HepG2 (cell line): ENCODE results near the gene HTR7. TPM values are rescaled to one million over a fixed set of nuclear protein-coding genes. Genes with fewer than 3 reads are reported as not detected.

Source experiments
- ATAC-seq: fragments of 200-7000 bp; cut with Tn5 transposase; 3 replicates; pipeline ENCODE4 v1.9.1; 2020; ENCODE audit warnings: mild to moderate bottlenecking, moderate library complexity
- BruUV-seq: library from RNA; stranded (reverse); fragments of 400-500 nt; replicated peaks from 2 replicates; lab custom pipeline; 2021; lab: Mats Ljungman, UMichigan
- CTCF ChIA-PET: fragments of 300-600 bp; formaldehyde crosslinking; extraction: SDS; loops from one replicate; lab custom pipeline; 2021; ENCODE audit warnings: low total read pairs, inconsistent platforms, low intra/inter-chr PET ratio; lab: Yijun Ruan, JAX
- POLR2A ChIA-PET: fragments of 350-600 bp; sonication (Branson Sonifier 250); formaldehyde crosslinking; loops from one replicate; lab custom pipeline; 2020; ENCODE audit warnings: antibody characterized with exemption, inconsistent platforms; lab: Yijun Ruan, JAX
- DNase-seq: peaks from one replicate; pipeline ENCODE4 v3.0.0-alpha.2; 2015; ENCODE audit warnings: low spot score
- FAIRE-seq: peaks from 3 replicates; lab custom pipeline; 2011; peaks lifted over from hg19 to GRCh38; lab: Jason Lieb, UNC
- H2AFZ ChIP-seq: one replicate; pipeline ENCODE4 v1.6.1; 2011; ENCODE audit warnings: low read length, inconsistent platforms
- H3K27ac ChIP-seq: fragments of 300-600 bp; 3 replicates; pipeline ENCODE4 v1.8.0; 2011; ENCODE audit warnings: mixed run types, mild to moderate bottlenecking, mixed read lengths, low read length, inconsistent platforms; ENCODE audit not compliant: insufficient read depth; ENCODE audit errors: extremely low read length
- H3K27me3 ChIP-seq, 2 experiments: fragments of 200-600 bp in 1 of 2; 2 replicates in 1 of 2; 3 replicates in 1 of 2; pipeline versions ENCODE4 v1.6.0 to v1.8.0; 2011; ENCODE audit warnings: low read length in 2 of 2, mild to moderate bottlenecking in 2 of 2, moderate library complexity in 2 of 2, inconsistent platforms in 1 of 2; ENCODE audit not compliant: insufficient read depth in 2 of 2, control insufficient read depth in 1 of 2
- H3K36me3 ChIP-seq, 2 experiments: fragments of 200-600 bp in 1 of 2; replicated peaks in 1 of 2; 2 replicates in 1 of 2; 3 replicates in 1 of 2; pipeline versions ENCODE4 v1.5.1 to v1.8.0; 2011; ENCODE audit warnings: low read length in 2 of 2, inconsistent platforms in 1 of 2; ENCODE audit not compliant: insufficient read depth in 2 of 2, control insufficient read depth in 1 of 2
- H3K4me1 ChIP-seq: 2 replicates; pipeline ENCODE4 v1.5.1; 2012; ENCODE audit warnings: low read length, inconsistent platforms; ENCODE audit not compliant: insufficient read depth
- H3K4me2 ChIP-seq: 2 replicates; pipeline ENCODE4 v1.6.0; 2011; ENCODE audit warnings: low read depth, low read length, inconsistent platforms
- H3K4me3 ChIP-seq, 3 experiments: fragments of 200-600 bp in 1 of 3; sonication (generic), shearing (Covaris generic) in 1 of 3; replicated peaks in 1 of 3; 2 replicates each; pipeline ENCODE4 v1.5.1; 2011 to 2016; ENCODE audit warnings: low read length in 3 of 3, inconsistent platforms in 2 of 3, low read depth in 2 of 3, mild to moderate bottlenecking in 2 of 3, control low read depth in 1 of 3, mixed read lengths in 1 of 3; ENCODE audit not compliant: insufficient read depth in 1 of 3
- H3K79me2 ChIP-seq: one replicate; pipeline ENCODE4 v1.6.1; 2011; ENCODE audit warnings: low read length, inconsistent platforms; ENCODE audit not compliant: insufficient read depth
- H3K9ac ChIP-seq: 2 replicates; pipeline ENCODE4 v1.6.0; 2011; ENCODE audit warnings: mild to moderate bottlenecking, low read depth, low read length, inconsistent platforms; ENCODE audit not compliant: insufficient read depth
- H3K9me3 ChIP-seq: 2 replicates; pipeline ENCODE4 v1.5.1; 2012; ENCODE audit warnings: mild to moderate bottlenecking, low read length
- H4K20me1 ChIP-seq: 2 replicates; pipeline ENCODE4 v1.6.0; 2011; ENCODE audit warnings: inconsistent platforms, mild to moderate bottlenecking, low read length, moderate library complexity; ENCODE audit not compliant: insufficient read depth
- NKX3-1 ChIP-seq: sonication (generic); formaldehyde crosslinking; IDR thresholded peaks from 2 replicates; pipeline ENCODE4 v1.5.0; 2020; ENCODE audit warnings: missing genetic modification reagents
- U2AF1 ChIP-seq: fragments of 200-400 bp; formaldehyde crosslinking; optimal IDR thresholded peaks from 2 replicates; pipeline ENCODE3; 2017; ENCODE audit warnings: mild to moderate bottlenecking, low read depth, low read length
- ZNF609 ChIP-seq: sonication (generic); formaldehyde crosslinking; IDR thresholded peaks from 2 replicates; pipeline ENCODE4 v1.4.0; 2020; ENCODE audit warnings: mild to moderate bottlenecking, missing genetic modification reagents, borderline replicate concordance
- ZNF614 ChIP-seq: IDR thresholded peaks from 2 replicates; pipeline ENCODE4 v1.6.1; 2018; ENCODE audit warnings: missing biosample characterization, missing genetic modification reagents, inconsistent platforms, borderline replicate concordance
- ZNF816 ChIP-seq: sonication (generic); formaldehyde crosslinking; IDR thresholded peaks from 2 replicates; pipeline ENCODE4 v1.8.0; 2022; ENCODE audit warnings: missing genetic modification reagents, mild to moderate bottlenecking, borderline replicate concordance
- ZXDC ChIP-seq: sonication (generic); formaldehyde crosslinking; IDR thresholded peaks from 2 replicates; pipeline ENCODE4 v1.5.0; 2020; ENCODE audit warnings: mild to moderate bottlenecking, missing genetic modification reagents
- WGBS: methylation state at CpG from one replicate; pipeline ENCODE4 v1.1.6; 2017; ENCODE audit warnings: low lambda C conversion rate; 5-methylcytosine and 5-hydroxymethylcytosine counted together
- in situ Hi-C: cut with HindIII; loops from 2 replicates; pipeline ENCODE4 v1.10.0; 2017; ENCODE audit warnings: low pct_unique_long_range_greater_than_20kb; ENCODE audit not compliant: extremely low pct_ligation_motif_present
- intact Hi-C: fragments of 100-400 bp; cut with micrococcal nuclease; formaldehyde crosslinking; loops from one replicate; pipeline ENCODE4 v1.10.0; 2022; ENCODE audit not compliant: unreplicated experiment
- polyA plus RNA-seq, 8 experiments: library from polyadenylated mRNA; depleted of rRNA in 3 of 8; stranded (reverse) in 7 of 8; unstranded in 1 of 8; fragments of >200 nt; fragmentation: Illumina TruSeq in 4 of 8; extraction: Trizol in 4 of 8; gene quantifications; 2 replicates each; pipeline versions ENCODE4 v1.2.1 to v1.2.3, GENCODE V29; 2011 to 2016; ENCODE audit warnings: low read depth in 4 of 8, missing spikeins in 1 of 8, mixed read lengths in 1 of 8; ENCODE audit not compliant: insufficient read depth in 1 of 8
- total RNA-seq, 5 experiments: library from RNA; depleted of rRNA; stranded (reverse); fragments of >200 nt; fragmentation: Illumina TruSeq; extraction: Trizol; gene quantifications; 2 replicates each; pipeline ENCODE4 v1.2.3, GENCODE V29; 2016; ENCODE audit warnings: low read depth in 1 of 5
- TF ChIP-seq, protein P1 (sequence below): sonication (generic); formaldehyde crosslinking; IDR thresholded peaks from 2 replicates; pipeline ENCODE4 v1.5.0; 2020; ENCODE audit warnings: mild to moderate bottlenecking, missing genetic modification reagents, borderline replicate concordance

HTR7 gene
- total and polyA plus RNA-seq, 2 of the 13 experiments (the other 11 are each of a cell fraction or from before 2014, with no cell fraction given) = 0.04 TPM; not detected in 1

DNA sequence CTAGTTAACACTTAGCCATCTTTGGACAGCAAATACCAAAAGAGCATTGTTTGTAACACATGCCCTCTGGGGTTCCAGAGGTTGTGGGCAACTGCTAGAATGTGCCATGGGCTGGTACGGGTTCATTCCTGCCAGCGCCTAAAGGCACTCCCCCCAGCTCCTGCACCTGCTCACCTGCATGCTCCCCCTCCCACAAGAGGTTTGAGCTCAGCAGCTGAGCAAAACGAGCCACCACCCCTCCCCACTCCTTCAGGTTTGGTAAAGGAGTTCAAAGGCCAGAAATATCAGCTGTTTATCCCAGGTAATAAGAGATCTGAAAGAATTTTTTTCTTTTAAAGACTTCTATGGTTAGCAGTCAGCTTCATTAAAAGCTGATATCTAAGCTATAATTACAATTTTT is 53.5 kb downstream of the HTR7 start:
- POLR2A ChIA-PET = no interaction called here
- no peak overlapping the region for H3K27ac ChIP-seq
- in situ Hi-C loops (no loop called here), intact Hi-C loops (no loop called here)
- FAIRE-seq = no peak
- H3K4me3 ChIP-seq = no peak overlapping the region
- H3K9ac ChIP-seq = no peak overlapping the region
- 0 out of 5 replicates have a peak, but pooled peaks cover 0 to 3% of the 10 kb centered on the region in 2 experiments for H3K27me3 ChIP-seq
- 10% methylated on average over 2 of the region's 3 CpGs for WGBS
- H4K20me1 ChIP-seq = no peaks in the 10 kb centered on the region
- no peak overlapping the region for H2AFZ ChIP-seq
- BruUV-seq = no TSS peak
- H3K79me2 ChIP-seq = no peaks in the 10 kb centered on the region
- ATAC-seq = no peak
- CTCF ChIA-PET = no interaction called here
- H3K4me2 ChIP-seq = no peak overlapping the region
- H3K9me3 ChIP-seq = no peaks in the 10 kb centered on the region
- H3K4me1 ChIP-seq = no peaks in the 10 kb centered on the region
- H3K36me3 ChIP-seq = no peaks in the 10 kb centered on the region
- DNase-seq = no peak
- TF ChIP-seq U2AF1 (no peak), ZNF614 (CRISPR knock-in tag) (no peak), NKX3-1 (CRISPR knock-in tag) (no peak), ZXDC (CRISPR knock-in tag) (no peak), ZNF816 (CRISPR knock-in tag) (no peak), ZNF609 (CRISPR knock-in tag) (no peak)
- TF ChIP-seq, protein P1, sequence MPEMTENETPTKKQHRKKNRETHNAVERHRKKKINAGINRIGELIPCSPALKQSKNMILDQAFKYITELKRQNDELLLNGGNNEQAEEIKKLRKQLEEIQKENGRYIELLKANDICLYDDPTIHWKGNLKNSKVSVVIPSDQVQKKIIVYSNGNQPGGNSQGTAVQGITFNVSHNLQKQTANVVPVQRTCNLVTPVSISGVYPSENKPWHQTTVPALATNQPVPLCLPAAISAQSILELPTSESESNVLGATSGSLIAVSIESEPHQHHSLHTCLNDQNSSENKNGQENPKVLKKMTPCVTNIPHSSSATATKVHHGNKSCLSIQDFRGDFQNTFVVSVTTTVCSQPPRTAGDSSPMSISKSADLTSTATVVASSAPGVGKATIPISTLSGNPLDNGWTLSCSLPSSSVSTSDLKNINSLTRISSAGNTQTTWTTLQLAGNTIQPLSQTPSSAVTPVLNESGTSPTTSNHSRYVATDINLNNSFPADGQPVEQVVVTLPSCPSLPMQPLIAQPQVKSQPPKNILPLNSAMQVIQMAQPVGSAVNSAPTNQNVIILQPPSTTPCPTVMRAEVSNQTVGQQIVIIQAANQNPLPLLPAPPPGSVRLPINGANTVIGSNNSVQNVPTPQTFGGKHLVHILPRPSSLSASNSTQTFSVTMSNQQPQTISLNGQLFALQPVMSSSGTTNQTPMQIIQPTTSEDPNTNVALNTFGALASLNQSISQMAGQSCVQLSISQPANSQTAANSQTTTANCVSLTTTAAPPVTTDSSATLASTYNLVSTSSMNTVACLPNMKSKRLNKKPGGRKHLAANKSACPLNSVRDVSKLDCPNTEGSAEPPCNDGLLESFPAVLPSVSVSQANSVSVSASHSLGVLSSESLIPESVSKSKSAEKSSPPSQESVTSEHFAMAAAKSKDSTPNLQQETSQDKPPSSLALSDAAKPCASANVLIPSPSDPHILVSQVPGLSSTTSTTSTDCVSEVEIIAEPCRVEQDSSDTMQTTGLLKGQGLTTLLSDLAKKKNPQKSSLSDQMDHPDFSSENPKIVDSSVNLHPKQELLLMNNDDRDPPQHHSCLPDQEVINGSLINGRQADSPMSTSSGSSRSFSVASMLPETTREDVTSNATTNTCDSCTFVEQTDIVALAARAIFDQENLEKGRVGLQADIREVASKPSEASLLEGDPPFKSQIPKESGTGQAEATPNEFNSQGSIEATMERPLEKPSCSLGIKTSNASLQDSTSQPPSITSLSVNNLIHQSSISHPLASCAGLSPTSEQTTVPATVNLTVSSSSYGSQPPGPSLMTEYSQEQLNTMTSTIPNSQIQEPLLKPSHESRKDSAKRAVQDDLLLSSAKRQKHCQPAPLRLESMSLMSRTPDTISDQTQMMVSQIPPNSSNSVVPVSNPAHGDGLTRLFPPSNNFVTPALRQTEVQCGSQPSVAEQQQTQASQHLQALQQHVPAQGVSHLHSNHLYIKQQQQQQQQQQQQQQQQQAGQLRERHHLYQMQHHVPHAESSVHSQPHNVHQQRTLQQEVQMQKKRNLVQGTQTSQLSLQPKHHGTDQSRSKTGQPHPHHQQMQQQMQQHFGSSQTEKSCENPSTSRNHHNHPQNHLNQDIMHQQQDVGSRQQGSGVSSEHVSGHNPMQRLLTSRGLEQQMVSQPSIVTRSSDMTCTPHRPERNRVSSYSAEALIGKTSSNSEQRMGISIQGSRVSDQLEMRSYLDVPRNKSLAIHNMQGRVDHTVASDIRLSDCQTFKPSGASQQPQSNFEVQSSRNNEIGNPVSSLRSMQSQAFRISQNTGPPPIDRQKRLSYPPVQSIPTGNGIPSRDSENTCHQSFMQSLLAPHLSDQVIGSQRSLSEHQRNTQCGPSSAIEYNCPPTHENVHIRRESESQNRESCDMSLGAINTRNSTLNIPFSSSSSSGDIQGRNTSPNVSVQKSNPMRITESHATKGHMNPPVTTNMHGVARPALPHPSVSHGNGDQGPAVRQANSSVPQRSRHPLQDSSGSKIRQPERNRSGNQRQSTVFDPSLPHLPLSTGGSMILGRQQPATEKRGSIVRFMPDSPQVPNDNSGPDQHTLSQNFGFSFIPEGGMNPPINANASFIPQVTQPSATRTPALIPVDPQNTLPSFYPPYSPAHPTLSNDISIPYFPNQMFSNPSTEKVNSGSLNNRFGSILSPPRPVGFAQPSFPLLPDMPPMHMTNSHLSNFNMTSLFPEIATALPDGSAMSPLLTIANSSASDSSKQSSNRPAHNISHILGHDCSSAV (CRISPR knock-in tag) = no peak
